ENCODE results near the gene FYCO1. TPM values are rescaled to one million over a fixed set of nuclear protein-coding genes. Genes with fewer than 3 reads are reported as not detected.

The FYCO1 gene
- total and polyA plus RNA-seq, 2 of the 8 experiments (the other 6 are each of a cell fraction or from before 2014, with no cell fraction given) = 4.8 to 10.8 TPM

GRCh38 chr3:45985532-45986302 lies 9.9 kb downstream of the FYCO1 start:
- no peak for DNase-seq (ENCODE audit: low read depth in 1 of 2, low spot score in 2 of 2)
- TF ChIP-seq JUN (IDR thresholded peaks at IDR 0.05; ENCODE audit: low read depth, low read length) (no peak), RNF2 (IDR thresholded peaks at IDR 0.05; ENCODE audit: borderline replicate concordance, low read depth, low read length, missing control alignments, poor library complexity, severe bottlenecking) (no peak), BCL11A (IDR thresholded peaks at IDR 0.05; ENCODE audit: low read depth in 2 of 2, low read length in 2 of 2) (no peak), POLR2A (IDR thresholded peaks at IDR 0.05; ENCODE audit: control extremely low read depth in 1 of 2, low read depth in 2 of 2, low read length in 2 of 2) (no peak), SUZ12 (IDR thresholded peaks at IDR 0.05; ENCODE audit: low read length) (no peak), SAP30 (IDR thresholded peaks at IDR 0.05; ENCODE audit: insufficient read depth, insufficient replicate concordance, low read length) (no peak), CBX5 (IDR thresholded peaks at IDR 0.05; ENCODE audit: low read depth, low read length) (no peak), SIRT6 (IDR thresholded peaks at IDR 0.05; ENCODE audit: low read length) (no peak), EP300 (IDR thresholded peaks at IDR 0.05; ENCODE audit: borderline replicate concordance in 1 of 2, low read depth in 2 of 2, low read length in 2 of 2) (no peak)
- Histone ChIP-seq H3K23me2 (ENCODE audit: low read depth, low read length) (no peaks in the 10 kb centered on the region), H3K4me1 (replicated peaks in 1 of 4; ENCODE audit: control insufficient read depth in 3 of 4, insufficient read depth in 4 of 4, low read length in 3 of 4) (peaks cover 0 to 4% (median 2%) of the 10 kb centered on the region in 4 experiments; a peak in 3 of 7 replicates), H4K5ac (ENCODE audit: insufficient read length, low read depth, low read length) (no peak overlapping the region), H4K91ac (replicated peaks; ENCODE audit: insufficient read length, low read length) (no peak overlapping the region), H4K20me1 (replicated peaks in 1 of 2; ENCODE audit: control insufficient read depth in 1 of 2, insufficient read depth in 2 of 2, low read length in 2 of 2) (peaks cover 0 to 6% of the 10 kb centered on the region in 2 experiments), H2AK5ac (ENCODE audit: low read depth, low read length) (no peak overlapping the region), H3K79me2 (ENCODE audit: control insufficient read depth in 1 of 2, insufficient read depth in 2 of 2, low read length in 2 of 2) (peaks cover 0 to 49% of the 10 kb centered on the region in 2 experiments; a peak in 2 of 4 replicates), H3K36me3 (ENCODE audit: control insufficient read depth in 2 of 4, insufficient read depth in 4 of 4, low read length in 3 of 4) (peaks cover 7 to 34% (median 28%) of the 10 kb centered on the region in 4 experiments), H3K18ac (ENCODE audit: extremely low read depth, low read length) (no peak overlapping the region), H2BK15ac (ENCODE audit: low read length) (no peak overlapping the region), H4K8ac (ENCODE audit: extremely low read depth, insufficient read depth, low read length) (no peak overlapping the region; the same call in 1 of the 2 replicates), H3K27ac (ENCODE audit: low read depth, low read length) (no peak overlapping the region), H3K9ac (replicated peaks in 1 of 4; ENCODE audit: extremely low read depth in 1 of 4, low read depth in 3 of 4, low read length in 3 of 4) (no peak overlapping the region), H2AFZ (ENCODE audit: low read length) (no peak overlapping the region), H3K14ac (ENCODE audit: insufficient read length) (no peak overlapping the region), H3K27me3 (replicated peaks in 1 of 4; ENCODE audit: control insufficient read depth in 3 of 4, extremely low read depth in 1 of 4, insufficient read depth in 3 of 4, low read length in 3 of 4) (no peaks in the 10 kb centered on the region), H3K4ac (replicated peaks; ENCODE audit: insufficient read length, low read depth, low read length) (no peak overlapping the region), H2BK20ac (ENCODE audit: low read length) (no peak overlapping the region), H3K56ac (replicated peaks; ENCODE audit: insufficient read length, low read depth, low read length) (no peak overlapping the region), H3K4me2 (ENCODE audit: insufficient read depth in 1 of 2, low read depth in 2 of 2, low read length in 2 of 2) (no peak overlapping the region), H3K23ac (ENCODE audit: insufficient read length) (no peak overlapping the region), H2BK12ac (ENCODE audit: low read depth, low read length) (no peak overlapping the region), H2BK120ac (replicated peaks; ENCODE audit: low read depth, low read length) (no peak overlapping the region), H3K9me3 (ENCODE audit: insufficient read depth in 2 of 2, low read depth in 1 of 2, low read length in 1 of 2) (no peaks in the 10 kb centered on the region), H3K79me1 (ENCODE audit: low read depth, low read length) (peaks cover 8% of the 10 kb centered on the region), H3K4me3 (ENCODE audit: extremely low read depth in 1 of 4, insufficient read depth in 2 of 4, low read depth in 3 of 4, low read length in 4 of 4) (no peak overlapping the region), H2BK5ac (ENCODE audit: low read depth, low read length) (no peak overlapping the region)
- FAIRE-seq = no peak
- CTCF ChIA-PET (ENCODE audit: partially characterized antibody) = interaction anchor here (1.7 kb wide), 1 partner anchor 11 kb away, joined by 3 read pairs; no protein-coding TSS in a partner anchor
- 89% methylated on average over 13 of the region's 13 CpGs; no CpG with 5 or more reads in 1 of the 2 experiments for WGBS, 2 experiments (ENCODE audit: extremely low coverage in 1 of 2, insufficient coverage in 1 of 2, insufficient read length in 1 of 2, insufficient replicate concordance in 2 of 2, low coverage in 1 of 2, low lambda C conversion rate in 2 of 2, missing lambda C conversion rate in 1 of 2)
- POLR2A ChIA-PET (ENCODE audit: partially characterized antibody) = interaction anchor here (1.2 kb wide), 2 partner anchors 9 to 10 kb away, joined by 3 read pairs; partner anchors contain the start of gene FYCO1
